Motor neuron (in vitro differentiated cells): ENCODE measurements around the gene CHSY1. TPM values are rescaled to one million over a fixed set of nuclear protein-coding genes. Genes with fewer than 3 reads are reported as not detected.

Experiments
- ATAC-seq, 8 experiments: fragments of 200-7000 bp; cut with Tn5 transposase; replicated peaks in 6 of 8; 2 replicates each; pipeline ENCODE4 v1.8.0; 2021; ENCODE audit warnings: mild to moderate bottlenecking in 8 of 8, moderate library complexity in 8 of 8
- H3K27ac ChIP-seq, 2 donors: fragments of 250-450 bp; sonication (Bioruptor Pico); 2 replicates each; pipeline ENCODE4 v1.9.0; 2021; ENCODE audit warnings: antibody characterized with exemption in 2 of 2, mild to moderate bottlenecking in 2 of 2, moderate library complexity in 1 of 2
- H3K4me1 ChIP-seq, 2 donors: fragments of 250-450 bp; sonication (Bioruptor Pico); replicated peaks in 1 of 2; 2 replicates each; pipeline ENCODE4 v1.6.1; 2021; ENCODE audit warnings: antibody characterized with exemption in 2 of 2, mild to moderate bottlenecking in 2 of 2, moderate library complexity in 1 of 2
- H3K4me3 ChIP-seq, 5 donors: fragments of 250-450 bp; sonication (Bioruptor Pico); 2 replicates each; pipeline ENCODE4 v1.9.0; 2021; ENCODE audit warnings: antibody characterized with exemption in 5 of 5, mild to moderate bottlenecking in 5 of 5, moderate library complexity in 4 of 5
- WGBS, 10 experiments: fragments of 450-650 bp; shearing (Covaris generic); methylation state at CpG; one replicate each; pipeline ENCODE4 v1.0.0; 2022; 5-methylcytosine and 5-hydroxymethylcytosine counted together
- in situ Hi-C, 9 experiments: fragments of 400-800 bp; cut with MboI; loops; one replicate each; pipeline ENCODE4 v1.15.0; 2021; ENCODE audit warnings: low sequenced_read_pairs in 9 of 9, low pct_unique_long_range_greater_than_20kb in 2 of 9; ENCODE audit not compliant: unreplicated experiment in 9 of 9
- total RNA-seq, 8 experiments: library from RNA; unstranded; fragments of 300-600 nt; gene quantifications; 2 replicates each; pipeline versions ENCODE4 v1.2.3 to v1.2.4, GENCODE V29; 2022

Gene CHSY1
- total RNA-seq, 8 experiments from 2014 or later = 14.2 to 59.5 (median 20.7) TPM

- WGBS, 10 experiments = 87 to 100% (median 100%) methylated on average over 1 to 5 of the region's 5 CpGs
- Histone ChIP-seq H3K4me3 (no peak overlapping the region), H3K27ac (no peak overlapping the region), H3K4me1 (peaks cover 0 to 3% of the 10 kb centered on the region in 2 donors)
- no peak for ATAC-seq
- in situ Hi-C loops = no loop called here
Measured at GRCh38 chr15:101185770-101186169, 66.1 kb downstream of the CHSY1 start.

DNA sequence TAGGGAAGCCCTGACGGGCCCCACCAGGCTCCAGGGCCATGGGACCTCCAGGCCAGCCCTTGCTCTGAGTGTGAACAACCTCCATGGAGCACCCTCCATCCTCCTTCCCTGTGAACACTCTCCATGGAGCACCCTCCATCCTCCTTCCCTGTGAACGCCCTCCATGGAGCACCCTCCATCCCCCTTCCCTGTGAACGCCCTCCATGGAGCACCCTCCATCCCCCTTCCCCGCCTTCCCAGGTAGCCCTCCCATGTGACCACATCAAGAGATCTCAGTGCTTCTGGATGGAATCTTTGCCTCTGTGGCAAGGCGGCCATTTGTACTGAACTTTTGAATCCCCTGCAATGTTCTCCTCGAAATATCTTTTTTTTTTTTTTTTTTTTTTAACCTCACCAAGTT, 66.5 kb downstream of the CHSY1 start:
- in situ Hi-C loops = no loop called here
- peaks cover 0 to 3% of the 10 kb centered on the region in 2 donors for H3K4me1 ChIP-seq
- H3K4me3 ChIP-seq = no peak overlapping the region
- WGBS, 10 experiments = 62 to 100% (median 100%) methylated on average over 1 to 2 of the region's 6 CpGs; no CpG with 5 or more reads in 2 of the 10 experiments
- no peak overlapping the region for H3K27ac ChIP-seq
- ATAC-seq = no peak

DNA sequence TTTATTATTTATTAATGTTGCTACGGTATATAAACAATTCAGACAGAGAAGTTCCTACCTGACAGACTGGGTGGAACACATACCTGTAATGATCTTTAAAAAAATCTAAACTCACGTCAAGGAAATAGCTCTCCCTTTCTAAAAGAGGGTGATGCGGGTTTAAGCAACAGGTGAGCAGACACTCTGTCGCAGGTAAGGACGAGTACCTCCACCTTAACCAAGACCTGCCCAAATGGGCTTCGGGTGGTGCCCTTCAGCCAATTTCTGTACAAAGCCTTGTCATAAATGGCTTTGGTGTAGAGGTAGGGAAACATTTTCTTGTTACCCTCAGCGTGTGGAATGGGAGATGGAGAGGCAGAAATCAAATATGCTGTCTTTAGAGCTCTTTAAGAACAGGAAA, 67.0 kb downstream of the CHSY1 start:
- 86 to 100% (median 96%) methylated on average over 1 to 6 of the region's 7 CpGs; no CpG with 5 or more reads in 3 of the 10 experiments for WGBS, 10 experiments
- no peak overlapping the region for H3K4me3 ChIP-seq
- no peak overlapping the region for H3K27ac ChIP-seq
- no peaks in the 10 kb centered on the region for H3K4me1 ChIP-seq
- ATAC-seq = no peak
- in situ Hi-C loops = no loop called here

DNA sequence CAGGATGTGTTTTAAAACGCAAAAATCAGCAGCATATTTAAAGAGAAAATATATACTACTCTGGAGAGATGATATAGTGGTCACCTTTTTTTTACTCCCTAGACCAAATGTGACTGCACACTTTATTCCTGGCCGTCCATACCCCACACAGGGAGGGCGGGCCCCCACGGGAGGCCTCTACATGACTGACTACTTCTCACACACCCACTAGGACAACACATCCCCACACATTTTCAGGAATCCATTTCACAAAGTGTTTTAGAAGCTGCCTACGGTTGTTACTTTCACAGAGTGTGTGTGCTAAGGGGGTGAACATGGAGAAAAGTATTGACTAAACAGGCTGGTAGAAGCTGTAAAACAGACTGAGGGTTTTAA, 67.9 kb downstream of the CHSY1 start:
- 73 to 100% (median 83%) methylated on average over 1 to 3 of the region's 5 CpGs; no CpG with 5 or more reads in 4 of the 10 experiments for WGBS, 10 experiments
- no peak overlapping the region for H3K27ac ChIP-seq
- in situ Hi-C loops = no loop called here

DNA sequence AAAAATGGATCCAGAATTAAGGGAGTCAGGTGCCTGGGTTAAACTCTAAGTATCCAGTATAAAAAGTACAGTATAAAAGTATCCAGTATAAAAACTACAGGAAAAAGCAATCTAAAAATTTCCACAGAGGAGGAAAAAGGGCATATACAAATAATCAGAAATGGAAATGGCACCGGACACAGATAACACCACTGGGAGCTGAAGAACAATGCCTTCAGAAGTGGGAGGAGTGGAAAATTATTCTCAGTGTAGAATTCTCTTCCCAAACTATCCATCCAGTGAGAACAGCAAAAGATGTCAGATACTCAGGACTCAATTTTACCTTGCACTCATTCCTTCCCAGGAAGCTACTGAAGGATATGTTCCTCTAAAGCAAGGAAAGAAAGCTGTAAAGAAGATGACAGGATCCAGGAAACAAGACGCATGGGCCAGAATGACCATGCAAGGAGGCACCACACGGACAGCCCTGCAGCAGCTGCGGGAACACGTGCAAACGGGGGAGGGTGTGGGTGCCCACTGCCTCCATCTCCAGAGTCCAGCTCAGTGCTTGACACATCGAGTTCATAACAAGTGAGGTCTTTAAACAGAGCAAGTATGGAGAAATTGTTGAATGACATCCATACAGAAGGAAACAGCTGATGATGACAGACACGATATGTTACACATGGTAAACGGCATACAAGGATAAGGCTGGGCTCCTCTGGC, 68.5 kb downstream of the CHSY1 start:
- H3K4me1 ChIP-seq = no peaks in the 10 kb centered on the region
- WGBS, 10 experiments = 37 to 100% (median 87%) methylated on average over 1 to 7 of the region's 9 CpGs; no CpG with 5 or more reads in 1 of the 10 experiments
- H3K4me3 ChIP-seq = no peak overlapping the region
- H3K27ac ChIP-seq = no peak overlapping the region
- in situ Hi-C loops = no loop called here
- ATAC-seq = peak in 1 of 8 experiments; percentile 77

More for the DNA sequence above, 67.9 kb downstream of the CHSY1 start:
- H3K4me3 ChIP-seq = no peak overlapping the region
- H3K4me1 ChIP-seq = no peaks in the 10 kb centered on the region
- ATAC-seq = peak in 1 of 8 experiments; percentile 66

DNA sequence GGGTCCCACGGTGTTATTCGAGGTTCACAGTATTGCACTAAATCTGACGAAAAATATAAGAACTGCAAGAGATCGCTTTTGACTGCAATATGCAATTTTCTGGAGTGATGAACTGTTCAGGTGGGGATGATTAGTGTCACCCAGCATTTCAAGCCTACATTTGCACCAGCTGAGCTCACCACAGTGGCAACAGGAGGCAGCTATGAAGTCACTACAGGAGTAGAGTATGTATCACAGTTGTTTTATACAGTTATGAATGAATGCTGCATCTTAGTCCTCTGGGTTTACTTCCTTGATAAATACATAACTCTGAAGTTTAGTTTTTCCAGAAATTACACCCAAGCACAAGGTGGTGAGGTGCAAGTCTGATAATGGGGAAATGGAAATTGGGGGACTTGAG, 69.6 kb downstream of the CHSY1 start:
- in situ Hi-C loops = no loop called here
- no peak for ATAC-seq
- no peak overlapping the region for H3K4me3 ChIP-seq
- WGBS, 10 experiments = 71 to 98% (median 79%) methylated on average over 3 to 4 of the region's 4 CpGs; no CpG with 5 or more reads in 2 of the 10 experiments
- no peak overlapping the region for H3K27ac ChIP-seq
- H3K4me1 ChIP-seq = no peaks in the 10 kb centered on the region

- in situ Hi-C loops = no loop called here
- WGBS, 10 experiments = 71 to 100% (median 91%) methylated on average over 1 to 4 of the region's 4 CpGs; no CpG with 5 or more reads in 2 of the 10 experiments
- no peak for ATAC-seq
- H3K27ac ChIP-seq = no peak overlapping the region
- H3K4me1 ChIP-seq = no peaks in the 10 kb centered on the region
- H3K4me3 ChIP-seq = no peak overlapping the region
Measured at GRCh38 chr15:101181349-101181748, 70.5 kb downstream of the CHSY1 start.

GRCh38 chr15:101180620-101181307, 71.1 kb downstream of the CHSY1 start:
- no peak for ATAC-seq
- in situ Hi-C loops = no loop called here
- Histone ChIP-seq H3K27ac (no peak overlapping the region), H3K4me1 (no peaks in the 10 kb centered on the region), H3K4me3 (no peak overlapping the region)
- WGBS, 10 experiments = 60 to 100% (median 93%) methylated on average over 1 to 12 of the region's 13 CpGs; no CpG with 5 or more reads in 1 of the 10 experiments

GRCh38 chr15:101179341-101180153, 72.3 kb downstream of the CHSY1 start:
- ATAC-seq = no peak
- H3K4me1 ChIP-seq = no peaks in the 10 kb centered on the region
- no peak overlapping the region for H3K27ac ChIP-seq
- in situ Hi-C loops = no loop called here
- WGBS, 10 experiments = 62 to 100% (median 89%) methylated on average over 1 to 13 of the region's 21 CpGs; no CpG with 5 or more reads in 1 of the 10 experiments
- H3K4me3 ChIP-seq = no peak overlapping the region

- in situ Hi-C loops = no loop called here
- Histone ChIP-seq H3K4me1 (no peaks in the 10 kb centered on the region), H3K4me3 (no peak overlapping the region), H3K27ac (no peak overlapping the region)
- 72 to 100% (median 93%) methylated on average over 1 to 4 of the region's 4 CpGs; no CpG with 5 or more reads in 2 of the 10 experiments for WGBS, 10 experiments
- ATAC-seq = no peak
Measured at GRCh38 chr15:101178931-101179330, 72.9 kb downstream of the CHSY1 start.

DNA sequence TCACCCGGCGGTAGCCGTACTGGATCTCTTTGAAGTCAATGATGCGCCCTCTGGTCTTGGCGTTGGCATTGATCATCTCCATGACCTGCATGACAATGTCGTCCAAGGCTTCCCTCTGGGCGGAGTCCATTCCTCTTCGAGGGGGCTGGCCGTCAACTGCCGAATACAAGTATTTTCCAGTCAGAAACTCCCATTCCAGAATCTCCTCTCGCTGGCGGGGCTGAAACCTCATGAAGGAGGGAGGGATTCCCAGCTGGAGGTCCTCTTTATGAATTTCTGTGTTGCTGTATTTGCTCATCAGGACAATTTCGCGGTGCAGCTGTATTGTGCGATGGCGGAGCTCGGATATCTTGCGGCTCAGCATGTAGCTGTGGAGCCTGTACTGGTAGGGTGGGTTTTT, 73.4 kb downstream of the CHSY1 start:
- peaks cover 0 to 3% of the 10 kb centered on the region in 2 donors for H3K4me1 ChIP-seq
- no peak overlapping the region for H3K4me3 ChIP-seq
- H3K27ac ChIP-seq = no peak overlapping the region
- in situ Hi-C loops = no loop called here
- no peak for ATAC-seq
- 93 to 100% (median 96%) methylated on average over 2 to 7 of the region's 18 CpGs; no CpG with 5 or more reads in 5 of the 10 experiments for whole genome bisulfite sequencing, 10 experiments

DNA sequence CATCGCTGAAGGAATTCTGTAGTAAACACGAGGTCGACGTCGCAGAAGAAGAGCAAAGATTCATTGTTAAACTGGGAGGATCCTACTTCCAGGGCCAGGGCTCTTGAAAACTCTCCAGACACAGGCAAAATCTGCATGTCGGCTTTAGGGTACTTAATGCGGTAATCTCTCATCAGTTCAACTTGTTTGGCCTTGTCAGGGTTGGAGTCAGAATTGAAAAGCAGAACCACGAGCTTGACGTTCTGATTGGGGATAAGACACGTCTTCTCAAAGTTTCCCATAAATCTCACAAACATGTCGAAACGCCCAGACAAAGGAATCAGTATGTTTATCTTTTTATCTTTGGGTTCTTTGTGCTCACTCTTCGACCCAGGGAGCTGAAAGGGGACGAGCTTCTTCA, 74.0 kb downstream of the CHSY1 start:
- in situ Hi-C loops = no loop called here
- no peak for ATAC-seq

GRCh38 chr15:101176625-101177024, 75.2 kb downstream of the CHSY1 start:
- in situ Hi-C loops = no loop called here
- ATAC-seq = no peak
- 0 to 100% (median 89%) methylated on average over 1 to 5 of the region's 5 CpGs for WGBS, 10 experiments
- H3K4me3 ChIP-seq = no peak overlapping the region
- H3K27ac ChIP-seq = no peak overlapping the region
- peaks cover 9 to 22% of the 10 kb centered on the region in 2 donors for H3K4me1 ChIP-seq

More for the DNA sequence above, 74.0 kb downstream of the CHSY1 start:
- Histone ChIP-seq H3K27ac (no peak overlapping the region), H3K4me3 (no peak overlapping the region), H3K4me1 (peaks cover 3 to 9% of the 10 kb centered on the region in 2 donors)
- WGBS, 10 experiments = 94 to 100% (median 97%) methylated on average over 2 to 12 of the region's 14 CpGs; no CpG with 5 or more reads in 1 of the 10 experiments
